DOHH2 (cell line): Measurements from ENCODE around the gene PTGDR2.

ENCODE experiments used
- EZH2phosphoT487 ChIP-seq: fragments of 200-600 bp; sonication (generic); IDR thresholded peaks from 2 replicates; pipeline ENCODE4 v1.6.1; 2017; ENCODE audit warnings: borderline replicate concordance, mild to moderate bottlenecking, antibody characterized with exemption, low read length, moderate library complexity, mixed read lengths
- TF ChIP-seq, protein P1 (sequence below): fragments of 200-600 bp; sonication (generic); IDR thresholded peaks from one replicate; pipeline ENCODE4 v1.5.1; 2014; ENCODE audit warnings: antibody characterized with exemption, mild to moderate bottlenecking, low read depth, low read length; ENCODE audit not compliant: poor library complexity, severe bottlenecking

DNA sequence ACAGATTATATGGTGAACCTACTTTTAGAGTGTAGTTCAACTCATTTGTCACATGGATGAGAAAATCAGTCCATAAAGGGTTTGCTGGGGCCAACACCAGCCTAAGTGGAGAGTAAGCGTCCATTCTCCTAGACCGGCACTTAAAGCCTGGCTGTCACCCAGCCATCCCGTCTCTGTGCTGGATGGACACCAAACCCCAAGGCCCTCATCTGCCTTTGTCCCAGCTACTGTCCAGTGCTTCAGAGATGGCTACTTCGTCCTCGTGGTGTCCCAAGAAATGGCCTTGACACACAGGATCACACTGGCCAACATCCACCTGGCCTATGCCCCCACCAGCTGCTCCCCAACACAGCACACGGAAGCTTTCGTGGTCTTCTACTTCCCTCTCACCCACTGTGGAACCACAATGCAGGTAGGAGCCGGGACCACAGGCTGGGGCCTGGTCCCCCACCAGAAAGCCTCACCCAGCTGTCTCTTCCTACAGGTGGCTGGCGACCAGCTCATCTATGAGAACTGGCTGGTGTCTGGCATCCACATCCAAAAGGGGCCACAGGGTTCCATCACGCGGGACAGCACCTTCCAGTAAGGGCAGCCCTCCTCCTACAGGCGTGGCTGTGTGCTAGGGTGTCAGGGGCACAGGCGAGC, 15.1 kb upstream of the PTGDR2 start:
- TF ChIP-seq, protein P1, sequence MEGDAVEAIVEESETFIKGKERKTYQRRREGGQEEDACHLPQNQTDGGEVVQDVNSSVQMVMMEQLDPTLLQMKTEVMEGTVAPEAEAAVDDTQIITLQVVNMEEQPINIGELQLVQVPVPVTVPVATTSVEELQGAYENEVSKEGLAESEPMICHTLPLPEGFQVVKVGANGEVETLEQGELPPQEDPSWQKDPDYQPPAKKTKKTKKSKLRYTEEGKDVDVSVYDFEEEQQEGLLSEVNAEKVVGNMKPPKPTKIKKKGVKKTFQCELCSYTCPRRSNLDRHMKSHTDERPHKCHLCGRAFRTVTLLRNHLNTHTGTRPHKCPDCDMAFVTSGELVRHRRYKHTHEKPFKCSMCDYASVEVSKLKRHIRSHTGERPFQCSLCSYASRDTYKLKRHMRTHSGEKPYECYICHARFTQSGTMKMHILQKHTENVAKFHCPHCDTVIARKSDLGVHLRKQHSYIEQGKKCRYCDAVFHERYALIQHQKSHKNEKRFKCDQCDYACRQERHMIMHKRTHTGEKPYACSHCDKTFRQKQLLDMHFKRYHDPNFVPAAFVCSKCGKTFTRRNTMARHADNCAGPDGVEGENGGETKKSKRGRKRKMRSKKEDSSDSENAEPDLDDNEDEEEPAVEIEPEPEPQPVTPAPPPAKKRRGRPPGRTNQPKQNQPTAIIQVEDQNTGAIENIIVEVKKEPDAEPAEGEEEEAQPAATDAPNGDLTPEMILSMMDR, result no peak
- no peak for TF ChIP-seq EZH2phosphoT487
